CD4-positive, alpha-beta T cell (primary cell): ENCODE measurements around the gene KIAA0232. TPM values are rescaled to one million over a fixed set of nuclear protein-coding genes. Genes with fewer than 3 reads are reported as not detected.

ENCODE experiments used
- ATAC-seq: fragments of 200-7000 bp; cut with Tn5 transposase; one replicate; pipeline ENCODE4 v1.10.0; 2022; ENCODE audit warnings: mild to moderate bottlenecking; ENCODE audit not compliant: poor library complexity
- CTCF ChIA-PET: fragments of 350-600 bp; sonication (Branson Sonifier 250); formaldehyde crosslinking; loops from one replicate; lab custom pipeline; 2021; ENCODE audit warnings: antibody characterized with exemption, inconsistent platforms; lab: Charles Lee
- POLR2A ChIA-PET: fragments of 350-600 bp; sonication (Branson Sonifier 250); formaldehyde crosslinking; loops from one replicate; lab custom pipeline; 2021; ENCODE audit warnings: antibody characterized with exemption, inconsistent platforms; lab: Charles Lee
- DNase-seq, 14 experiments: peaks; one replicate each; pipeline ENCODE4 v3.0.0-alpha.2; 2013 to 2020; ENCODE audit warnings: mixed read lengths in 2 of 14
- H3K27ac ChIP-seq, 2 donors: one replicate each; pipeline versions ENCODE4 v1.5.1 to v1.7.0; 2013; ENCODE audit warnings: low read length in 2 of 2, low read depth in 1 of 2, mild to moderate bottlenecking in 1 of 2
- H3K27me3 ChIP-seq, 2 experiments: 1 replicate in 1 of 2; 2 replicates in 1 of 2; pipeline versions ENCODE4 v1.6.1 to v1.7.0; 2013; ENCODE audit warnings: low read length in 2 of 2, control low read depth in 1 of 2, mild to moderate bottlenecking in 1 of 2, moderate library complexity in 1 of 2; ENCODE audit not compliant: insufficient read depth in 2 of 2, control insufficient read depth in 1 of 2
- H3K36me3 ChIP-seq: one replicate; pipeline ENCODE4 v1.6.1; 2013; ENCODE audit warnings: low read length, control low read depth; ENCODE audit not compliant: insufficient read depth
- H3K4me1 ChIP-seq: one replicate; pipeline ENCODE4 v1.6.1; 2013; ENCODE audit warnings: low read length, control low read depth; ENCODE audit not compliant: insufficient read depth
- H3K4me3 ChIP-seq: one replicate; pipeline ENCODE4 v1.5.1; 2013; ENCODE audit warnings: mild to moderate bottlenecking, low read length, moderate library complexity
- H3K9me3 ChIP-seq, 2 experiments: 1 replicate in 1 of 2; 2 replicates in 1 of 2; pipeline versions ENCODE4 v1.6.1 to v1.7.0; 2013; ENCODE audit warnings: low read length in 2 of 2, mild to moderate bottlenecking in 2 of 2, control low read depth in 1 of 2, moderate library complexity in 1 of 2; ENCODE audit not compliant: control insufficient read depth in 1 of 2, insufficient read depth in 1 of 2
- H3K27ac Mint-ChIP-seq: one replicate; pipeline ENCODE4 v1.8.0; 2020; ENCODE audit warnings: mixed read lengths
- H3K27me3 Mint-ChIP-seq: one replicate; pipeline ENCODE4 v1.8.0; 2021; ENCODE audit warnings: mixed read lengths
- H3K36me3 Mint-ChIP-seq: one replicate; pipeline ENCODE4 v1.8.0; 2021; ENCODE audit warnings: low read depth, mixed read lengths
- H3K4me1 Mint-ChIP-seq: one replicate; pipeline ENCODE4 v1.8.0; 2021; ENCODE audit warnings: low read depth, mixed read lengths
- H3K4me3 Mint-ChIP-seq: one replicate; pipeline ENCODE4 v1.8.0; 2020; ENCODE audit warnings: mild to moderate bottlenecking, mixed read lengths
- H3K9me3 Mint-ChIP-seq: one replicate; pipeline ENCODE4 v1.8.0; 2020; ENCODE audit warnings: mixed read lengths
- CTCF ChIP-seq: fragments of 200-600 bp; IDR thresholded peaks from one replicate; pipeline ENCODE4 v1.8.0; 2022; ENCODE audit warnings: antibody characterized with exemption, mild to moderate bottlenecking
- intact Hi-C, 2 experiments: fragments of 100-400 bp; cut with DNase I in 1 of 2; cut with micrococcal nuclease in 1 of 2; formaldehyde crosslinking; loops; one replicate each; pipeline versions ENCODE4 v1.15.1 to v1.9.0; 2023 to 2025; cut with DNase I, micrococcal nuclease
- total RNA-seq, 174 experiments: library from RNA in 2 of 174; stranded (reverse) in 2 of 174; gene quantifications; one replicate each; pipeline ENCODE4 v1.2.3 and lab custom pipeline; 2021 to 2026

Gene KIAA0232
- total RNA-seq, 2 experiments from 2014 or later, result 15.3 to 17.8 TPM

GRCh38 chr4:6765703-6766102 is 16.8 kb upstream of the KIAA0232 start:
- H3K4me3 Mint-ChIP-seq, result no peak overlapping the region
- Histone ChIP-seq H3K27ac (no peak overlapping the region), H3K36me3 (no peaks in the 10 kb centered on the region), H3K27me3 (no peaks in the 10 kb centered on the region), H3K4me3 (no peak overlapping the region), H3K4me1 (peaks cover 20% of the 10 kb centered on the region), H3K9me3 (no peaks in the 10 kb centered on the region)
- H3K27ac Mint-ChIP-seq, result no peak overlapping the region
- no peak for TF ChIP-seq CTCF
- H3K9me3 Mint-ChIP-seq, result no peaks in the 10 kb centered on the region
- no peaks in the 10 kb centered on the region for H3K27me3 Mint-ChIP-seq
- POLR2A ChIA-PET, result no interaction called here
- CTCF ChIA-PET, result no interaction called here
- no peak for ATAC-seq
- DNase-seq, result no peak
- no peaks in the 10 kb centered on the region for H3K36me3 Mint-ChIP-seq
- intact Hi-C loops, result no loop called here
- peaks cover 11% of the 10 kb centered on the region for H3K4me1 Mint-ChIP-seq

GRCh38 chr4:6767386-6767747 is 15.2 kb upstream of the KIAA0232 start:
- no peaks in the 10 kb centered on the region for H3K9me3 Mint-ChIP-seq
- DNase-seq (no peak), ATAC-seq (no peak)
- intact Hi-C loops, result no loop called here
- Histone ChIP-seq H3K4me1 (peaks cover 17% of the 10 kb centered on the region), H3K27ac (no peak overlapping the region), H3K36me3 (no peaks in the 10 kb centered on the region), H3K9me3 (no peaks in the 10 kb centered on the region), H3K4me3 (no peak overlapping the region), H3K27me3 (no peaks in the 10 kb centered on the region)
- H3K27me3 Mint-ChIP-seq, result no peaks in the 10 kb centered on the region
- CTCF ChIA-PET, result no interaction called here
- no peak overlapping the region for H3K27ac Mint-ChIP-seq
- peaks cover 11% of the 10 kb centered on the region for H3K4me1 Mint-ChIP-seq
- H3K36me3 Mint-ChIP-seq, result no peaks in the 10 kb centered on the region
- no peak for TF ChIP-seq CTCF
- no peak overlapping the region for H3K4me3 Mint-ChIP-seq
- POLR2A ChIA-PET, result interaction anchor here (2.4 kb wide), 1 partner anchor 51 kb away, joined by 6 read pairs; the partner anchor contains the start of gene BLOC1S4

- ATAC-seq (no peak), DNase-seq (no peak)
- peaks cover 17% of the 10 kb centered on the region for H3K4me1 ChIP-seq
- CTCF ChIA-PET, result no interaction called here
- Mint-ChIP-seq H3K27ac (no peak overlapping the region), H3K4me1 (peaks cover 11% of the 10 kb centered on the region), H3K27me3 (no peaks in the 10 kb centered on the region), H3K4me3 (no peak overlapping the region), H3K36me3 (no peaks in the 10 kb centered on the region), H3K9me3 (no peaks in the 10 kb centered on the region)
- H3K4me3 ChIP-seq, result no peak overlapping the region
- POLR2A ChIA-PET, result interaction anchor here (2.0 to 2.4 kb wide), 2 partner anchors 15 to 51 kb away, joined by 6 to 8 read pairs; partner anchors contain the start of genes BLOC1S4 and KIAA0232
- no peaks in the 10 kb centered on the region for H3K27me3 ChIP-seq
- TF ChIP-seq CTCF, result no peak
- intact Hi-C loops, result no loop called here
- no peaks in the 10 kb centered on the region for H3K36me3 ChIP-seq
- no peaks in the 10 kb centered on the region for H3K9me3 ChIP-seq
- no peak overlapping the region for H3K27ac ChIP-seq
These were observed 14.6 kb upstream of the KIAA0232 start for GRCh38 chr4:6767748-6768538.
